LNCaP clone FGC (cell line): ENCODE measurements around the gene CHCHD4.

Experiments
- DNase-seq: peaks from one replicate; pipeline ENCODE4 v3.0.0-alpha.2; 2011; ENCODE audit warnings: low read depth
- H3K4me3 ChIP-seq: 2 replicates; pipeline ENCODE4 v1.5.1; 2011; ENCODE audit warnings: mild to moderate bottlenecking, low read depth, low read length, control low read depth
- TF ChIP-seq, protein P1 (sequence below): IDR thresholded peaks from 2 replicates; pipeline ENCODE4 v1.5.1; 2012; ENCODE audit warnings: mild to moderate bottlenecking; ENCODE audit not compliant: control insufficient read depth, insufficient read depth; ENCODE audit errors: extremely low read depth

CHCHD4 gene

DNA sequence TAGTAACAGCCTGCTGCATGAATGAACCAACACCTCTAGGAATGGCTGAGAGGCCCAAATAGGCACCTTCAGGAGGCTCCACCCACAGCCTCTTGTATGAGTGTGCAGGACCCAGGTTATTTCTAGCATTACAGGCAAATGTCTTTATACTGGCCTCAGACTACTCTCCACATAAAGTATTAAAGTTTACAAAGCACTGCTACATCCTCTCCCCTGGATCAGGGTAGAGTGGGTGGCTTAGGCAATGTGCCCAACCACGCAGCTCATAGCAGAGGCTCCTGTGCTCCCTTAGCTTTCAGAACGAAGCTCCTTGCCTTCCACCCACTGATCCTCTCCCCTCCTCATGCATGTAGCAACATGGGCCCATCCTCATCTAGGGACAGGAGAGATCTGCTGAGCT, 16.5 kb upstream of the CHCHD4 start:
- no peak for DNase-seq
- H3K4me3 ChIP-seq, result no peak overlapping the region
- TF ChIP-seq, protein P1, sequence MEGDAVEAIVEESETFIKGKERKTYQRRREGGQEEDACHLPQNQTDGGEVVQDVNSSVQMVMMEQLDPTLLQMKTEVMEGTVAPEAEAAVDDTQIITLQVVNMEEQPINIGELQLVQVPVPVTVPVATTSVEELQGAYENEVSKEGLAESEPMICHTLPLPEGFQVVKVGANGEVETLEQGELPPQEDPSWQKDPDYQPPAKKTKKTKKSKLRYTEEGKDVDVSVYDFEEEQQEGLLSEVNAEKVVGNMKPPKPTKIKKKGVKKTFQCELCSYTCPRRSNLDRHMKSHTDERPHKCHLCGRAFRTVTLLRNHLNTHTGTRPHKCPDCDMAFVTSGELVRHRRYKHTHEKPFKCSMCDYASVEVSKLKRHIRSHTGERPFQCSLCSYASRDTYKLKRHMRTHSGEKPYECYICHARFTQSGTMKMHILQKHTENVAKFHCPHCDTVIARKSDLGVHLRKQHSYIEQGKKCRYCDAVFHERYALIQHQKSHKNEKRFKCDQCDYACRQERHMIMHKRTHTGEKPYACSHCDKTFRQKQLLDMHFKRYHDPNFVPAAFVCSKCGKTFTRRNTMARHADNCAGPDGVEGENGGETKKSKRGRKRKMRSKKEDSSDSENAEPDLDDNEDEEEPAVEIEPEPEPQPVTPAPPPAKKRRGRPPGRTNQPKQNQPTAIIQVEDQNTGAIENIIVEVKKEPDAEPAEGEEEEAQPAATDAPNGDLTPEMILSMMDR, result no peak

DNA sequence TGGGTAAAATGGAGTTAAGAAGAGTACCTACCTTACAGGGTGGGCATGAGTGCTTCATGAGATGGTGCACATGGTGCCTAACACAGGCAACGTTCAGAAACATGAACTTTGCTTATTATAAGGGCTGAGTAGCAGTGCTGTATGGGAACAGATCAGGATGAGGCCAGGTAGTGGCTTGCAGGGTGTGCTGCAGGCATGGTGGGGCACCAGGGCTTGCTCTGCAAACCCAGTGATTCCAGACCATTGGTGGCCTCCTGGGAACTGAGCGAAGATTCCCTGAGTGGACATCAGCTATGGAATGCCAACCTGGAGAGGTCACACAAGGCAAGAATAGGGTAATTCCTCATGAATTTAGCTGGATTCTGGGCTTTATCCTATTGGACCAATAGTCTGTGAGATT, 16.0 kb upstream of the CHCHD4 start:
- DNase-seq, result no peak
- TF ChIP-seq, protein P1, result no peak
- no peak overlapping the region for H3K4me3 ChIP-seq

DNA sequence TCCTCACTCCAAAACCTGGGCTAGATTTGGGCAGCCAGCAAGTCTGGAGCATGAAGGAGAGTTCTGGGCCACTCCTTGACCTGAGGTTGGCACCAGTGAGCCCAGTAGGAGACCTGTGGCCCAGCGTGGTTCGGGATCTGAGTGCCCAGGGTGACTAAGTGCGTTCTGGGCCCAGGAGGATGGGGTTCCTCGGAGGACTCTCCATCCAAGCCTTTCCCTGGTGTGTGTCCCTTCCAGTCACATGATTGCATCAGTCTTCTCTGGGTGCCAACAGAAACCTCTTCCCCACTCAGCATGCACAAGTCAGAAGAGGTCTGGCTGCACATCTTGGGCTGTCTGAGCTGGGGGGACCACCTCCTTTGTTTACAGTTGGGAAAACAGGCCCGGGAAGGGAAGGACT, 15.1 kb upstream of the CHCHD4 start:
- DNase-seq, result no peak
- TF ChIP-seq, protein P1, result no peak
- no peak overlapping the region for H3K4me3 ChIP-seq

DNA sequence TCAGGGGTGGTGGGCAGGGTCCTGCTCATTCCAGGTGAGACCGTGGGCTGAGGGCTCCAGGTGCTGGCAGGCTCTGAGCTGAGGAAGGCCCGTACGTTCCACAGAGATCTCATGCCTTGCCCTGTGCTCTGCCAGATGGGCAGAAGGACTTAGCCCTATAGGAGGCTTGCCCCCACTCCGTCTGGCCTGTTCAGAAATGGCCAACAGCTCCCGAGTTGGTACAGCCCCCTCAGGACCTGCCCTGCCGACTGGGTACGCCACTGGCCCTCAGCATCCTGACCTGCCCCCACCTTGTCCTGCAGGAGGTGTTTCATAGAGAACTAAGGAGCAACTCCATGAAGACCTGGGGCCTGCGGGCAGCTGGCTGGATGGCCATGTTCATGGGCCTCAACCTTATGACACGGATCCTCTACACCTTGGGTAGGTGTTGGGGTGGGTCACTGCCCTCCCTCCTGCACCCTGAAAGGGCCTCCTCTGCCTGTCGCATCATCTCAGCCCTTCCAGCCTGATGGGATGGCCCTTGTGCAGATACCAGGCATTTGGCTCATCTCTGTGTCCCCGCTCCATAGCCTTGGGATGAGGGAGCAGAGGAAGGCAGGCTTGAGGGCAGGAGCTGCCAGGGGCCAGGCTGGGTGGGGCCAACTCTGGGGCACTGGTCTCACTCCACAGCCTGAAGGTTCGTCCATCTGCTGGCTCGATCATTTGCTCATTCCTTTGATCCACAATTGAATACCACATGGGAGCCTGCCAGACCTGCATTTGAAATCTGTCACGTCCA, 14.4 kb upstream of the CHCHD4 start:
- no peak overlapping the region for H3K4me3 ChIP-seq
- TF ChIP-seq, protein P1, result no peak
- DNase-seq, result no peak

DNA sequence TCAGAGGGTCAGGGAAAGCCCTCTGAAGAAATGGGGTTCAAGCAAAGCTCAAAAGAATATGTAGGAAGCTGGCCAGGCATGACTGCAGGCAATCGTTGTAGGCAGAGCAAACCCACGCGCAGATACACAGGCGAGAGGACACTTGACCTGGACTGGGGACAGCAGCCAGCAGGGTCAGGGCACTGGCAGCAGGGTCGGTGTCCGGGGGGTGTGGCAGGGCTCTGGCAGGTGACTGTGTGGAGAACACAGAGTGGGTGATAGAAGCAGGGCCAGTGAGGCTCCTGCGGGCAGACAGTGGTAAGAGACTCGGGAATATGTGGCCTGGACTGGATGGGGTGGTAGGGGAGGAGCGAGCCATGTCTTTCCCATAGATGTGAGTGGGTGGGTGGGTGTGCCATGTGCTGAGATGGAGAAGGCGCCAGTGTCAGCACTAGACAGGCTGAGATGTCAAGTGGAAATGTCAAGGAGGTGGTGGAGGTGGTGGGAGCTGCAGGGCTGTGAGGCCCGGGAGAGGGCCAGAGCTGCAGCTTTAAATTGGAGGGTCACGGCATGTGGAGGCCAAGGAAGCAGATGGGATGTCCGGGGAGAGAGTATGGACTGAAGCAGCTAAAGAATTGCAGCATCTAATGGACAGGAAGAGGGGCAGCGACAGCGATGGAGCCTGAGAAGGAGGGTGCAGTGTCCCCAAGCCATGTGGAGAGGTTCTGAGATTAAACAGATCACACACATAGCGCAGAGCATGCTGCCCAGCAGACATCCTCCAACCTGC, 13.6 kb upstream of the CHCHD4 start:
- H3K4me3 ChIP-seq, result no peak overlapping the region
- DNase-seq, result no peak
- TF ChIP-seq, protein P1, result no peak

DNA sequence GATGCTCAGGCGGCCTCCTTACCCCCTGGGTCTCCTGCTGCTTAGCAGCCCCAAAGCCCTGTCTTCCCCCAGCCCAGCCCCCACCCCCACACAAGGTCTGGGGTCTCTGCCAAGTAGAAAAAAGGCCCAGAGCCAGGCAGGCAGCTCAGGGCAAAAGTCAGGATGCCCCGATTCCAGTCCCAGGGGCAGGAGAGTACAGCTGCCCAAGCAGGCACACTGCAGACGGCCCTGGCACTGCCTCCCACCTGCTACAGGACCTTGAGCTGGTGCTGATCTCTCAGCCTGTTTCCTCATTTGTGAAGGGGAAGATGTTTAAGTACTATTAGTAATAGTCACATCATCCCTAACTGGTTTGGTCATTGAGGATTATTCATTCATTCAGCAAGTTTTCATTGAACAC, 12.8 kb upstream of the CHCHD4 start:
- DNase-seq, result no peak
- TF ChIP-seq, protein P1, result no peak
- no peak overlapping the region for H3K4me3 ChIP-seq
